ENCODE data around the gene TMEM170A. TPM values are rescaled to one million over a fixed set of nuclear protein-coding genes. Genes with fewer than 3 reads are reported as not detected.

TMEM170A gene
- total RNA-seq, 6 experiments from 2014 or later, result 9.4 to 15.5 (median 12.8) TPM

DNA sequence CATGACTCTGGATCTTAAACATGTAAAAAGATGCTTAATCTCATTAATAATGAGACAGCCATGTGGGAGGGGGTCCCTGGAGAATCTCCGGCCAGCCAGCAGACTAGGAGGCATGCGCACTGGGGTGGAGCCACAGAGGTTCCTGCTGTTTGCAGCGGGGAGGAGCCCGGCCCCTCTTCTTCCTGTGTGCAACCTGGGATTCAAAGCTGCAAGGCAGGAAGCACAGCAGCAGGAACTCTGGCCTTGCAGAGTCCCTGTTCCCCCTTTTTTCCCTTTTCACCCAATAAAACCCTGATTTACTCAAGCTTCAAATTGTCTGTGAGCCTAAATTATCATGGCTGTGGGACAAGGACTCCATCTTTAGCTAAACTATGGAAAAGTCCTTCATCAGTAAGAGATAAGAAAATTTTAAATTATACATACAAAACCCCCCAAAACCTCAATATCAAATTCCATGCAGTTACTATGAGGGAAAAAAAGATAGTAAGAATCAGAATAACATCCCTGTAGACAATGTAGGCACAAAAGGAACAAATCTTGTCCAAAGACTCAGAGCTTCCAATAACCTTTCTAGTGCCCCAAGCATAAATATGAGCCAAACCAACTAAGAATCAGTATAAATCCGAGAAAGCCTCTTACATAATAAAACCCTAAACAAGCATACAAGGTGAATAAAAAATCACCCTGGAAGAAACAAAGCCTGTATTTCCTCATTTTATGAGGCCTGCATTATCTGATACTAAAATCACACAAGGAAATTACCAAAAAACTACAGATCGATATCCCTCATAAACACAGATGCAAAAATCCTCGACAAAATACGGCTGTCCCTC, 43.3 kb downstream of the TMEM170A start:
- ATAC-seq (peak; percentile 60 to 78 (median 70)), DNase-seq (peak; percentile 53 to 65 (median 56))
- H3K4me3 ChIP-seq, result no peak overlapping the region
- no peaks in the 10 kb centered on the region for H3K36me3 ChIP-seq
- 66% methylated on average over 8 of the region's 8 CpGs for WGBS (ENCODE audit: insufficient coverage, low coverage, low lambda C conversion rate, missing lambda C conversion rate)
- TF ChIP-seq, protein P1, sequence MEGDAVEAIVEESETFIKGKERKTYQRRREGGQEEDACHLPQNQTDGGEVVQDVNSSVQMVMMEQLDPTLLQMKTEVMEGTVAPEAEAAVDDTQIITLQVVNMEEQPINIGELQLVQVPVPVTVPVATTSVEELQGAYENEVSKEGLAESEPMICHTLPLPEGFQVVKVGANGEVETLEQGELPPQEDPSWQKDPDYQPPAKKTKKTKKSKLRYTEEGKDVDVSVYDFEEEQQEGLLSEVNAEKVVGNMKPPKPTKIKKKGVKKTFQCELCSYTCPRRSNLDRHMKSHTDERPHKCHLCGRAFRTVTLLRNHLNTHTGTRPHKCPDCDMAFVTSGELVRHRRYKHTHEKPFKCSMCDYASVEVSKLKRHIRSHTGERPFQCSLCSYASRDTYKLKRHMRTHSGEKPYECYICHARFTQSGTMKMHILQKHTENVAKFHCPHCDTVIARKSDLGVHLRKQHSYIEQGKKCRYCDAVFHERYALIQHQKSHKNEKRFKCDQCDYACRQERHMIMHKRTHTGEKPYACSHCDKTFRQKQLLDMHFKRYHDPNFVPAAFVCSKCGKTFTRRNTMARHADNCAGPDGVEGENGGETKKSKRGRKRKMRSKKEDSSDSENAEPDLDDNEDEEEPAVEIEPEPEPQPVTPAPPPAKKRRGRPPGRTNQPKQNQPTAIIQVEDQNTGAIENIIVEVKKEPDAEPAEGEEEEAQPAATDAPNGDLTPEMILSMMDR (IDR thresholded peaks at IDR 0.05), result no peak
- no peak for TF ChIP-seq POLR2A (IDR thresholded peaks at IDR 0.05)
- H3K27me3 ChIP-seq, result no peaks in the 10 kb centered on the region
- no peak overlapping the region for H3K27ac ChIP-seq
- intact Hi-C loops (cut with DNase I), result no loop called here
- no peaks in the 10 kb centered on the region for H3K9me3 ChIP-seq
- H3K4me1 ChIP-seq, result peaks cover 0 to 6% (median 0%) of the 10 kb centered on the region in 4 donors

DNA sequence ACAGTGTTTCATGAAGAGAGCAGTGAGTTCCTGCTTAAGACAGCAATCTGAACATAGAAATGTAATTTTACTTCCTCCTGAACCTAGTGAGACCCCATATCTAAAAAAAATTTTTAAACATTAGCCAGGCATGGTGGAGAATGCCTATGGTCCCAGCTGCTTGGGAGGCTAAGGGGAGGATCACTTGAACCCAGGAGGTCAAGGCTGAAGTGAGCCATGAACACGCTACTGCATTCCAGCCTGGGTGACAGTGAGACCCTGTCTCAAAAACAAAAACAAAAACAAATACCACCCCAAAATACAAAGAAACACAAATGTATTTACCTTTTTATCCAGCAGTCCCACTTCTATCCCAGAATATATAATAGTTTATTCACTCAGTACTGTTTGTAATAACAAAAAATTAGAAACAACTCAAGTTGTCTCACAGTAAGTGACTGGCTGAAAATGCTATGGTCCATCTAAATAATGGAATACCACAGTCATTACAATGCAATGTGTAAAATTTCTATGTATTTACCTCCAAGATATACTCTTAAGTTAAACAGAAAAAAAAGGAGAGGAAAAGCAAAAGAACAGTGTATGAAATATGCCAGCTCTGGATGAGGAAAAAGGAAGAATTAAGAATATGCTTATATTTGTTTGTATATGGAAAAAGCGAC, 47.5 kb downstream of the TMEM170A start:
- TF ChIP-seq, protein P1 (IDR thresholded peaks at IDR 0.05), result no peak
- TF ChIP-seq POLR2A (IDR thresholded peaks at IDR 0.05), result no peak
- Histone ChIP-seq H3K36me3 (peaks cover 0 to 7% (median 0%) of the 10 kb centered on the region in 4 donors), H3K27me3 (no peaks in the 10 kb centered on the region), H3K9me3 (no peaks in the 10 kb centered on the region), H3K4me1 (no peaks in the 10 kb centered on the region), H3K4me3 (no peak overlapping the region), H3K27ac (no peak overlapping the region)
- WGBS (ENCODE audit: insufficient coverage, low coverage, low lambda C conversion rate, missing lambda C conversion rate), result 55% methylated on average over 2 of the region's 2 CpGs
- no peak for ATAC-seq
- intact Hi-C loops (cut with DNase I), result no loop called here
- no peak for DNase-seq

DNA sequence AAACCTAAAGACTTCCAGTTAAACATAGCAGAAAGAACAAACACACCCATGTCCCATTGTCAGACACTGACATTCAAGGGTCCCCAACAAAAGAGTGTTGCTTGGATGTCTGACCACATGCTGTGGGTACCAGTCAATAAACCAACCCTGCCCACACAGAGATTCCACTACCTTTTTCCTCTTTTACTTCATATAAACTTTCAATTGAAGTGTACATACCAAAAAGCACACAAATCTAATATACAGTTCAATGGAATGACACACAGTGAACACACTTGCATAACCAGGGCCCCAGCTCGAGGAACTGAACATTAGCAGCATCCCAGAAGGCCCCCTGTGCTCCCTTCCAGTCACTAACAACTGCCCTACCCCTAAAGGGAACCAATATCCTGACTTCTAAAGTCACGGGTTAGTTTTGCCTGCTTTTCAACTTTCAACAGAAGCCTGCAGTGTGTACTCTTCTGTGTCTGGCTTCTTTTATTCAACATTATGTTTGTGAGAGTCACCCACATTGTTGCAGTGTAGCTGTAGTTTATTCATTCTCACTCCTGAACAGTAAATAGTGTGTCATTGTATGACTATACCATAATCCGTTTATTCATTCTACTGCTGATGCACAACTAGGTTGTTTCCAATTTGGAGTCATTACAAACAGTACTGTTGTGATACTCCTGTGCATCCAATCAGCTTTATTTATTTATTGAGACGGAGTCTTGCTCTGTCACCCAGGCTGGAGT, 49.2 kb downstream of the TMEM170A start:
- Histone ChIP-seq H3K4me1 (no peaks in the 10 kb centered on the region), H3K4me3 (no peak overlapping the region), H3K27ac (no peak overlapping the region), H3K27me3 (no peaks in the 10 kb centered on the region), H3K36me3 (peaks cover 0 to 19% (median 0%) of the 10 kb centered on the region in 4 donors), H3K9me3 (no peaks in the 10 kb centered on the region)
- intact Hi-C loops (cut with DNase I), result no loop called here
- 85% methylated on average over 4 of the region's 4 CpGs for WGBS (ENCODE audit: insufficient coverage, low coverage, low lambda C conversion rate, missing lambda C conversion rate)
- DNase-seq, result no peak
- no peak for ATAC-seq
- no peak for TF ChIP-seq POLR2A (IDR thresholded peaks at IDR 0.05)
- TF ChIP-seq, protein P1 (IDR thresholded peaks at IDR 0.05), result no peak

GRCh38 chr16:75413951-75414350, 50.5 kb downstream of the TMEM170A start:
- Histone ChIP-seq H3K9me3 (no peaks in the 10 kb centered on the region), H3K4me1 (no peaks in the 10 kb centered on the region), H3K27me3 (no peaks in the 10 kb centered on the region), H3K4me3 (no peak overlapping the region), H3K36me3 (peaks cover 0 to 28% (median 0%) of the 10 kb centered on the region in 4 donors), H3K27ac (no peak overlapping the region)
- ATAC-seq, result no peak
- intact Hi-C loops (cut with DNase I), result no loop called here
- no peak for DNase-seq
- 97% methylated on average over 2 of the region's 2 CpGs for WGBS (ENCODE audit: insufficient coverage, low coverage, low lambda C conversion rate, missing lambda C conversion rate)
- TF ChIP-seq, protein P1 (IDR thresholded peaks at IDR 0.05), result no peak
- TF ChIP-seq POLR2A (IDR thresholded peaks at IDR 0.05), result no peak

Data from right lobe of liver (tissue), 6 donors.